Endothelial cell of umbilical vein (primary cell): ENCODE data around the gene RELT. TPM values are rescaled to one million over a fixed set of nuclear protein-coding genes. Genes with fewer than 3 reads are reported as not detected.

ENCODE experiments used
- BruUV-seq: library from RNA; stranded (reverse); fragments of 400-500 nt; replicated peaks from 2 replicates; lab custom pipeline; 2021; lab: Mats Ljungman, UMichigan
- CTCF ChIA-PET: fragments of 300-600, 350-600 bp; sonication (Branson Sonifier 250); formaldehyde crosslinking; loops from one replicate; lab custom pipeline; 2021; ENCODE audit warnings: antibody characterized with exemption, inconsistent platforms; lab: Charles Lee
- POLR2A ChIA-PET: fragments of 300-600, 350-600 bp; sonication (Branson Sonifier 250); formaldehyde crosslinking; loops from one replicate; lab custom pipeline; 2021; ENCODE audit warnings: antibody characterized with exemption, inconsistent platforms; lab: Charles Lee
- DNase-seq: peaks from one replicate; pipeline ENCODE4 v3.0.0-alpha.2; 2011; ENCODE audit warnings: low read depth, low spot score
- FAIRE-seq: peaks from 2 replicates; lab custom pipeline; 2011; peaks lifted over from hg19 to GRCh38; lab: Jason Lieb, UNC
- H2AFZ ChIP-seq: 2 replicates; pipeline ENCODE4 v1.6.0; 2012; ENCODE audit warnings: low read depth, low read length, control low read depth, inconsistent platforms
- H3K27ac ChIP-seq: 2 replicates; pipeline ENCODE4 v1.5.1; 2011; ENCODE audit warnings: low read depth, mild to moderate bottlenecking, control low read depth, low read length, moderate library complexity; ENCODE audit not compliant: insufficient read depth
- H3K27me3 ChIP-seq, 2 experiments: 2 replicates each; pipeline versions ENCODE4 v1.6.0 to v1.6.1; 2011; ENCODE audit warnings: low read length in 2 of 2, mixed read lengths in 1 of 2; ENCODE audit not compliant: control insufficient read depth in 2 of 2, insufficient read depth in 2 of 2
- H3K36me3 ChIP-seq, 2 experiments: 2 replicates in 1 of 2; 3 replicates in 1 of 2; pipeline ENCODE4 v1.5.1; 2011; ENCODE audit warnings: low read length in 2 of 2, mild to moderate bottlenecking in 1 of 2, moderate library complexity in 1 of 2; ENCODE audit not compliant: control insufficient read depth in 2 of 2, insufficient read depth in 2 of 2; ENCODE audit errors: extremely low read depth in 1 of 2
- H3K4me1 ChIP-seq: 3 replicates; pipeline ENCODE4 v1.5.1; 2011; ENCODE audit warnings: mild to moderate bottlenecking, low read length; ENCODE audit not compliant: control insufficient read depth, insufficient read depth; ENCODE audit errors: extremely low read depth
- H3K4me2 ChIP-seq: 2 replicates; pipeline ENCODE4 v1.6.1; 2011; ENCODE audit warnings: low read length, control low read depth, mixed read lengths; ENCODE audit not compliant: insufficient read depth
- H3K4me3 ChIP-seq, 3 experiments: fragments of 200-600 bp in 1 of 3; sonication (generic), shearing (Covaris generic) in 1 of 3; replicated peaks in 1 of 3; 2 replicates each; pipeline ENCODE4 v1.5.1; 2011 to 2016; ENCODE audit warnings: control low read depth in 3 of 3, low read length in 3 of 3, mild to moderate bottlenecking in 2 of 3, inconsistent platforms in 1 of 3, low read depth in 1 of 3, moderate library complexity in 1 of 3; ENCODE audit not compliant: insufficient read depth in 1 of 3
- H3K79me2 ChIP-seq: 2 replicates; pipeline ENCODE4 v1.6.0; 2012; ENCODE audit warnings: low read length, inconsistent platforms; ENCODE audit not compliant: control insufficient read depth, insufficient read depth
- H3K9ac ChIP-seq: replicated peaks from 2 replicates; pipeline ENCODE3; 2011; ENCODE audit warnings: low read length, control low read depth; ENCODE audit not compliant: insufficient read depth; ENCODE audit errors: extremely low read depth
- H3K9me1 ChIP-seq: replicated peaks from 3 replicates; pipeline ENCODE4 v1.6.0; 2011; ENCODE audit warnings: mild to moderate bottlenecking, low read length; ENCODE audit not compliant: control insufficient read depth, insufficient read depth; ENCODE audit errors: extremely low read depth
- H3K9me3 ChIP-seq: replicated peaks from 2 replicates; pipeline ENCODE4 v1.5.1; 2012; ENCODE audit warnings: low read length, inconsistent platforms; ENCODE audit not compliant: control insufficient read depth, insufficient read depth
- H4K20me1 ChIP-seq: replicated peaks from 2 replicates; pipeline ENCODE3; 2011; ENCODE audit warnings: mild to moderate bottlenecking, low read length; ENCODE audit not compliant: control insufficient read depth, insufficient read depth; ENCODE audit errors: extremely low read depth
- CTCF ChIP-seq, 2 donors: IDR thresholded peaks; 1 replicate in 1 of 2; 2 replicates in 1 of 2; pipeline ENCODE4 v1.5.1; 2011; ENCODE audit warnings: low read length in 2 of 2, mild to moderate bottlenecking in 2 of 2, moderate library complexity in 2 of 2, control low read depth in 1 of 2, inconsistent platforms in 1 of 2, low read depth in 1 of 2; ENCODE audit not compliant: insufficient read depth in 1 of 2; ENCODE audit errors: extremely low read depth in 1 of 2
- EZH2 ChIP-seq: IDR thresholded peaks from 2 replicates; pipeline ENCODE4 v1.6.1; 2012; ENCODE audit warnings: borderline replicate concordance, low read depth, mild to moderate bottlenecking, moderate library complexity, low read length, inconsistent platforms; ENCODE audit not compliant: severe bottlenecking
- FOS ChIP-seq: IDR thresholded peaks from 2 replicates; pipeline ENCODE4 v1.6.1; 2011; ENCODE audit warnings: mild to moderate bottlenecking, low read length, moderate library complexity, borderline replicate concordance; ENCODE audit not compliant: insufficient read depth
- GATA2 ChIP-seq: IDR thresholded peaks from 2 replicates; pipeline ENCODE4 v1.7.0; 2011; ENCODE audit warnings: low read depth, mild to moderate bottlenecking, moderate library complexity, mixed read lengths, low read length; ENCODE audit not compliant: insufficient read length, insufficient read depth
- JUN ChIP-seq: IDR thresholded peaks from 2 replicates; pipeline ENCODE4 v1.6.1; 2011; ENCODE audit warnings: borderline replicate concordance, low read depth; ENCODE audit not compliant: insufficient read length, insufficient read depth
- MAX ChIP-seq: IDR thresholded peaks from 2 replicates; pipeline ENCODE4 v1.6.1; 2011; ENCODE audit not compliant: insufficient read depth, insufficient read length
- MYC ChIP-seq: IDR thresholded peaks from one replicate; pipeline ENCODE4 v1.6.1; 2011; ENCODE audit warnings: mild to moderate bottlenecking, low read depth, low read length
- POLR2A ChIP-seq: IDR thresholded peaks from 2 replicates; pipeline ENCODE4 v1.6.1; 2012; ENCODE audit warnings: low read depth, mild to moderate bottlenecking, control low read depth, low read length
- POLR2AphosphoS5 ChIP-seq: IDR thresholded peaks from 2 replicates; pipeline ENCODE4 v1.6.1; 2012; ENCODE audit warnings: low read depth, mild to moderate bottlenecking, control low read depth, low read length, moderate library complexity; ENCODE audit not compliant: insufficient read depth
- dilution Hi-C: fragments of 300-500 bp; cut with MboI; formaldehyde crosslinking; loops from one replicate; pipeline ENCODE4 v1.15.0; 2019; ENCODE audit warnings: low sequenced_read_pairs; ENCODE audit not compliant: extremely low pct_ligation_motif_present
- intact Hi-C: fragments of 100-400 bp; cut with micrococcal nuclease; formaldehyde crosslinking; loops from one replicate; pipeline ENCODE4 v1.10.0; 2022
- polyA plus RNA-seq, 4 experiments: library from polyadenylated mRNA; depleted of rRNA in 3 of 4; stranded (reverse) in 3 of 4; unstranded in 1 of 4; fragments of >200 nt; gene quantifications; 2 replicates each; pipeline versions ENCODE4 v1.2.1 to v1.2.3, GENCODE V29; 2011 to 2012; ENCODE audit warnings: missing spikeins in 1 of 4
- total RNA-seq: library from RNA; stranded (reverse); gene quantifications from 2 replicates; pipeline ENCODE4 v1.2.3, GENCODE V29; 2021

The RELT gene
- total and polyA plus RNA-seq, 2 donors (not counting 3 experiments of a cell fraction or from before 2014, with no cell fraction given), result 6.7 to 13.1 TPM

GRCh38 chr11:73333173-73333572, 43.0 kb upstream of the RELT start:
- CTCF ChIA-PET, result interaction anchor here (3.0 to 6.5 kb wide), 6 partner anchors 10 to 148 kb away, joined by 20 to 455 read pairs (median 70); partner anchors contain the start of gene ARHGEF17
- TF ChIP-seq EZH2 (no peak), MYC (no peak), GATA2 (no peak), MAX (no peak), POLR2A (no peak), CTCF (IDR thresholded peaks at IDR 0.05; ENCODE audit: extremely low read depth in 1 of 2, insufficient read depth in 1 of 2, low read depth in 1 of 2, low read length in 2 of 2) (no peak), POLR2AphosphoS5 (no peak), JUN (no peak), FOS (no peak)
- H3K27ac ChIP-seq, result peak overlapping the region; percentile 70

More at GRCh38 chr11:73333173-73333572, 43.0 kb upstream of the RELT start:
- no TSS peak for BruUV-seq
- POLR2A ChIA-PET, result interaction anchor here (1.2 kb wide), 1 partner anchor 24 kb away, joined by 4 read pairs; no protein-coding TSS in a partner anchor
- DNase-seq (no peak), FAIRE-seq (no peak)
- no peak overlapping the region for H3K4me3 ChIP-seq
- no peaks in the 10 kb centered on the region for H3K9me1 ChIP-seq
- H3K9me3 ChIP-seq, result no peaks in the 10 kb centered on the region
- H3K79me2 ChIP-seq, result peaks cover 11% of the 10 kb centered on the region
- no peaks in the 10 kb centered on the region for H3K27me3 ChIP-seq
- peaks cover 0 to 6% of the 10 kb centered on the region in 2 experiments for H3K36me3 ChIP-seq
- intact Hi-C loops (no loop called here), dilution Hi-C loops (no loop called here)
- no peaks in the 10 kb centered on the region for H4K20me1 ChIP-seq
- no peak overlapping the region for H3K9ac ChIP-seq
- peaks cover 38% of the 10 kb centered on the region for H3K4me1 ChIP-seq
- no peak overlapping the region for H2AFZ ChIP-seq
- H3K4me2 ChIP-seq, result no peak overlapping the region
